ENCODE results near the gene TTYH1.
"Not testable (repeated sequence)": the region's sequence is repeated elsewhere in the genome, so short reads cannot be mapped to it uniquely, and the experiment has no call there.

Gene TTYH1

GRCh38 chr19:54415208-54415900 lies at the start of gene TTYH1:
Gene TTYH1 (plus strand): TSS chr19:54415464. CDS start chr19:54415553, 89 bp downstream.
- Mint-ChIP-seq H3K4me1 (peaks cover 15% of the 10 kb centered on the region), H3K4me3 (peak within 1 kb of the TSS; percentile 20), H3K36me3 (peaks cover 1% of the 10 kb centered on the region), H3K9me3 (peaks cover 5% of the 10 kb centered on the region), H3K27me3 (peaks cover 29% of the 10 kb centered on the region), H3K27ac (no peak within 1 kb of the TSS)

DNA sequence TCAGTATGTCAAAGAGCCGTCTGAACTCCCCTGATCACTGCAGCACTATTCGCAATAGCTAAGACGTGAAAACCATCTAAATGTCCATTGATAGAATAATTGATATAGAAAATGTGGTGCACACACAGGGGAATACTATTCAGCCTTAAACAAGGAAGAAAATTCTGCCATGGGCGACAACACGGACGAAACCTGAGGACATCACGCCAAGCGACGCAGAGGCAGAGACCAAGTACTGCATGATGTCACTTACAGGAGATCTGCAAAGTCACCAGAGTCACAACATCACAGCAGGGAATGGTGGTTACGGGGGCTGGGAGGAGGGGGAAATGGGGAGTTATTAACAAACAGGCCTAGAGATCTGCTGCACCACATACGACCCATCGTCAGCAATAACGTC lies 49.5 kb upstream of the TTYH1 start:
- H3K27ac Mint-ChIP-seq, H3K36me3 Mint-ChIP-seq, H3K9me3 Mint-ChIP-seq, H3K27me3 Mint-ChIP-seq, H3K4me3 Mint-ChIP-seq: not testable (repeated sequence)
- peaks cover 87% of the 10 kb centered on the region for H3K4me1 Mint-ChIP-seq

- Mint-ChIP-seq H3K4me3 (no peak overlapping the region), H3K4me1 (peaks cover 86% of the 10 kb centered on the region), H3K27ac (no peak overlapping the region)
Observed at GRCh38 chr19:54366811-54367210, 48.5 kb upstream of the TTYH1 start.

DNA sequence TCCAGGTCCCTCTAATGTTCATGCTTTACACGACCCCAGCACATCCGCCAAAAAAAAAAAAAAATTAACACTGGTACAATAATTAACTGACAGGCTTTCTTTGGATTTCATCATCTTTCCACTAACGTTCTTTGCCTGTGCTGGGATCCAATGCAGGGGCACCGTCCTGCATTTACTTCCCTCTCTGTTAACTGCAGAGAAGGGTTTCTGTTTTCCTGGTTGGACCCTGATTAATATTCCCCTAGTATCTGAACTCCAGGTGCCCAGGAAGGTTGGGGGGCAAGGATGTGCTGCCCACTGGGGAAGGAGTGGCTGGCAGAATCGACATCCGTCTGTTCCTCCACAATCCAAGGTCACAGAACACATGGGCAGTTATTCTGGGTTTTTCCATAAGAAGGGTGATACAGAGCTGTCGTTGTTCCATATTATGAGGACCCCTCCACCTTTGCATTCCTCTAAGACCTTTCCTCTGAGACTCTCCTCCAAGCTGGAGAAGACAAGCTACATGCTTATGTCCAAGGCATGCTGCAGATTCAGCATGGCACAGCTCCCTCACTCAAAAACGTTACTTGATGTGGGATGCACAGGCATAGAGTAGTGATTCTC lies 46.1 kb upstream of the TTYH1 start:
- Mint-ChIP-seq H3K27ac (peak overlapping the region; percentile 72), H3K4me1 (peaks cover 82% of the 10 kb centered on the region), H3K27me3 (no peaks in the 10 kb centered on the region), H3K4me3 (peak overlapping the region; percentile 82), H3K36me3 (peaks cover 1% of the 10 kb centered on the region), H3K9me3 (no peaks in the 10 kb centered on the region)

More at GRCh38 chr19:54366811-54367210, 48.5 kb upstream of the TTYH1 start:
- H3K9me3 Mint-ChIP-seq = no peaks in the 10 kb centered on the region
- peaks cover 1% of the 10 kb centered on the region for H3K36me3 Mint-ChIP-seq
- no peaks in the 10 kb centered on the region for H3K27me3 Mint-ChIP-seq

GRCh38 chr19:54369688-54370433 lies 45.4 kb upstream of the TTYH1 start:
- H3K27ac Mint-ChIP-seq = peak overlapping the region; percentile 72
- not testable (repeated sequence) for H3K27me3 Mint-ChIP-seq, H3K9me3 Mint-ChIP-seq, H3K36me3 Mint-ChIP-seq
- H3K4me3 Mint-ChIP-seq = peak overlapping the region; percentile 82
- peaks cover 82% of the 10 kb centered on the region for H3K4me1 Mint-ChIP-seq

GRCh38 chr19:54370434-54370796 lies 44.8 kb upstream of the TTYH1 start:
- not testable (repeated sequence) for H3K36me3 Mint-ChIP-seq, H3K9me3 Mint-ChIP-seq, H3K27me3 Mint-ChIP-seq
- Mint-ChIP-seq H3K4me3 (peak overlapping the region; percentile 82), H3K27ac (peak overlapping the region; percentile 35), H3K4me1 (peaks cover 82% of the 10 kb centered on the region)

DNA sequence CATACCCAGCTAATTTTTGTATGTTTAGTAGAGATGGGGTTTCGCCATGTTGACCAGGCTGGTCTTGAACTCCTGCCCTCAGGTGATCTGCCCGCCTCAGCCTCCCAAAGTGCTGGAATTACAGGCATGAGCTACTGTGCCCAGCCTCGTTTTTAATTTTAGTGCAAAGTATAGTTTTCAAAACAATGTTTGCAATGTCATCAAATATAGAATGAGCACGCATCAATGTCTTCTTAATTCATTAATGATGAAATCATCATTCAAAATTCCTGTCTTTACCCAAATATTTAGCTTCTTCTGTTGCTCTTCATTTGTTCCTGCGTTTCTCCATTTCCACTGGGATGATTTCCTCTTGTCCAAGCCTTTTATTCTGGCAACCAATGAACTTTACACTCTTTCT lies 43.8 kb upstream of the TTYH1 start:
- H3K9me3 Mint-ChIP-seq, H3K27me3 Mint-ChIP-seq, H3K36me3 Mint-ChIP-seq, H3K27ac Mint-ChIP-seq: not testable (repeated sequence)
- peaks cover 82% of the 10 kb centered on the region for H3K4me1 Mint-ChIP-seq
- H3K4me3 Mint-ChIP-seq = peak overlapping the region; percentile 49

GRCh38 chr19:54373781-54374631 lies 41.3 kb upstream of the TTYH1 start:
- H3K4me3 Mint-ChIP-seq = peak overlapping the region; percentile 26
- peak overlapping the region; percentile 70 for H3K27ac Mint-ChIP-seq
- H3K4me1 Mint-ChIP-seq = peaks cover 81% of the 10 kb centered on the region
- H3K9me3 Mint-ChIP-seq = no peaks in the 10 kb centered on the region
- H3K36me3 Mint-ChIP-seq = no peaks in the 10 kb centered on the region
- H3K27me3 Mint-ChIP-seq = no peaks in the 10 kb centered on the region

GRCh38 chr19:54375181-54375938 lies 39.9 kb upstream of the TTYH1 start:
- H3K27me3 Mint-ChIP-seq, H3K9me3 Mint-ChIP-seq, H3K36me3 Mint-ChIP-seq: not testable (repeated sequence)
- Mint-ChIP-seq H3K4me1 (peaks cover 79% of the 10 kb centered on the region), H3K27ac (peak overlapping the region; percentile 35), H3K4me3 (peak overlapping the region; percentile 87)

DNA sequence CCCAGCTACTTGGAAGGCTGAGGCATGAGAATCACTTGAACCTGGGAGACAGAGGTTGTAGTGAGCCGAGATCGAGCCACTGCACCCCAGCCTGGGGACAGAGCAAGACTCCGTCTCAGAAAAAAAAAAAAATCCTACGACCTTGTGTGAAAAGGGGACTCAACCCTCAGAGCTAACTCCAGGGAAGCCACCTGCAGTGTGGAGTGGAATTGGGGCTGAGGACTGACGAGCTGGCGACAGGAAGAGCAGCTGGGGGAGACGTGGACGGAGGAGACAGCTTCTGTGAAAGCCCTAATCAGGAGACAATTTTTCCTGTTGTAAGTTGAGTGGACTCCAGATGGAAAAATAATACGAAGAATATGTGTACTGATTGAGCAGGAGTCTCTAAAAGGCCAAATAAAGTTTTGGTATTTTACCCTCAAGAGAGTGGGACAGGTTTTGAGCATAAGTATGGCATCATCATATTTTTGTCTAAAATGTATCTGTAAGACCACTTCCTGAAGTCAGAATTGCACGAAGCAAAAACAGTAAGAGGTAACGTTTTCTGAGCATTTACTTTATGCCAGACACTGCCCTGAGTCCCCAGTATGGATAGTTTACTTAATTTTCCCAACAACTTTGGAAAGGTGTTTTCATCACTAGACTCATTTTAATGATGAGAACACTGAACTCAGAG lies 38.5 kb upstream of the TTYH1 start:
- peak overlapping the region; percentile 65 for H3K4me3 Mint-ChIP-seq
- H3K9me3 Mint-ChIP-seq = peaks cover 4% of the 10 kb centered on the region
- peaks cover 76% of the 10 kb centered on the region for H3K4me1 Mint-ChIP-seq
- H3K36me3 Mint-ChIP-seq = no peaks in the 10 kb centered on the region
- H3K27ac Mint-ChIP-seq = peak overlapping the region; percentile 69
- no peaks in the 10 kb centered on the region for H3K27me3 Mint-ChIP-seq

GRCh38 chr19:54379187-54379678 lies 36.0 kb upstream of the TTYH1 start:
- Mint-ChIP-seq H3K27me3 (no peaks in the 10 kb centered on the region), H3K4me1 (peaks cover 60% of the 10 kb centered on the region), H3K4me3 (no peak overlapping the region), H3K36me3 (no peaks in the 10 kb centered on the region), H3K27ac (no peak overlapping the region), H3K9me3 (peaks cover 4% of the 10 kb centered on the region)

DNA sequence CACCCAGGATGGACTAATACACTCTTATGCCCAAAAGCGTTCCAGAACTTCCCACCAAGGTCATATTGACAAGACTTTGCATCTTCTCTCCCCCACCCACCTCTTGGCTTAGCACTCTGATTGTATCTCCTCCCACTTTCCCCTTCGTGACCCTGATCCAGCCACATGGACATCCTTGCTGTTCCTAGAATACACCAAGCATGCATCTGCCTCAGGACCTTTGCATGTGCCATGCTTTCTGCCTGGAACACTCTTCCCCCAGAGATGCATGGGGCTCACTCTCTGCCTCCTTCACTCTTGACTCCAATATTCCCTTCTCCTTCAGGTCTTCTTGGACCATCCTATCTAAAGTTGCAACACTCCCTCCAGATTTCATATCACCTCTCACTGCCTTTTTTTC lies 34.4 kb upstream of the TTYH1 start:
- H3K4me1 Mint-ChIP-seq = peaks cover 45% of the 10 kb centered on the region
- H3K27ac Mint-ChIP-seq = peak overlapping the region; percentile 37
- peaks cover 4% of the 10 kb centered on the region for H3K9me3 Mint-ChIP-seq
- H3K36me3 Mint-ChIP-seq = no peaks in the 10 kb centered on the region
- no peaks in the 10 kb centered on the region for H3K27me3 Mint-ChIP-seq
- H3K4me3 Mint-ChIP-seq = no peak overlapping the region

DNA sequence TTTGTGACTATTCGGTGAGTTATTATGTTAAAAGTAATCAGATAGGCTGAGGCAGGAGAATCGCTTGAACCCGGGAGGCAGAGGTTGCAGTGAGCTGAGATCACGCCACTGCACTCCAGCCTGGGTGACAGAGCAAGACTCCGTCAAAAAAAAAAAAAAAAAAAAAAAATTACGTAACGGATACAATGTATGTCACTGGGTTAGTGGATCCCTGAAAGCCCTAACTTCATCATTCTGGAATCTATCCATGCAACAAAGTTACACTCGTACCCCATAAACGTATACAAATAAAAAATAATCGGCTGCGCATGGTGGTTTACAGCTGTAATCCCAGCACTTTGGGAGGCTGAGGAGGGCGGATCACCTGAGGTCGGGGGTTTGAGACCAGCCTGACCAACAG lies 33.2 kb upstream of the TTYH1 start:
- not testable (repeated sequence) for H3K27ac Mint-ChIP-seq, H3K4me3 Mint-ChIP-seq, H3K36me3 Mint-ChIP-seq, H3K9me3 Mint-ChIP-seq, H3K27me3 Mint-ChIP-seq
- peaks cover 36% of the 10 kb centered on the region for H3K4me1 Mint-ChIP-seq

DNA sequence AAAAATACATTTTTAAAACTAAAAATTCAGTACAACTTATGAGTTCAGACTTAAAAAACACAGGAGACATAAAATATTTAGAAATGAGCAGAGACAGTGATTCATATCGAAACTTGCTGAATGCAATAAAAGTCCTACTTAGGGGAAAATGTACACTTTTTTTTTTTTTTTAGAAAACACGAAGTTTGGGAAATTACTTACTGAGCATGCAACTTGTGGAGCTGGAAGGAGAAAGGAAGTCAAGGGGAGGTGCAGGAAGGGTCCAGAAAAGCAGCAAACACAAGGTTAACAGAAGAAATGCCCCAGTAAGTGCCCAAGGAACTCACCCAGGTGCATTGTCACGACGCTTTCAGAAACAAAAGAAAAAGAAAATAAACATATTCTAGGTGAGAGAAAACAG lies 31.9 kb upstream of the TTYH1 start:
- H3K4me3 Mint-ChIP-seq = no peak overlapping the region
- H3K36me3 Mint-ChIP-seq = no peaks in the 10 kb centered on the region
- H3K27me3 Mint-ChIP-seq = no peaks in the 10 kb centered on the region
- H3K9me3 Mint-ChIP-seq = peaks cover 4% of the 10 kb centered on the region
- peak overlapping the region; percentile 72 for H3K27ac Mint-ChIP-seq
- peaks cover 43% of the 10 kb centered on the region for H3K4me1 Mint-ChIP-seq

All from activated naive CD4-positive, alpha-beta T cell treated with anti-CD3 and anti-CD28 coated beads, Interleukin-2, amount 50 U/mL, for 24 hours (primary cell).